LoVo (cell line): ENCODE results near the gene DGKG.
A peak's percentile ranks its signal among the peaks of the same experiment; 100 is the strongest.

ENCODE experiments used
- DNase-seq: peaks from one replicate; pipeline ENCODE4 v3.0.0-alpha.2; 2016; ENCODE audit warnings: low spot score

Gene DGKG

GRCh38 chr3:186241910-186242821 is 119.9 kb downstream of the DGKG start:
- peak; percentile 91 for DNase-seq

DNA sequence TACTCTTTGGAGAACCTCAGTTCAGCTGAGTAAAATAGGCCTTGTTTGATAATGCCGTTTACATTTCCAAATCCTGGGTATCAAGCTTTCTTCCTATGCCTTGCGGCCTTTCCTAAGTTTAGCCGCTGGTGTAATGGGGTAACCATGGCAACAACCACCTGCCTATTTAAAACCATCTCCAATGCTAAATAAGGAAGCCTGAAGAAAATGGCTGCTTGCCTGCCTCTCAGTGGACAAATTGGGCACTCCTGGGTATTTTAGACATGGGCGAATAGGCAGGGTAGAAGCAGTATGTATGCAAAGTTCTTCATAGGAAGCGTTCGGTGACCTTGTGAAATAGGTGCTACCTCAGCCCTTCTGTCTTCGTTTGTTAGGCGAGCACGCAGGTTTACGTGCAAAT is 122.7 kb downstream of the DGKG start:
- DNase-seq: no peak

DNA sequence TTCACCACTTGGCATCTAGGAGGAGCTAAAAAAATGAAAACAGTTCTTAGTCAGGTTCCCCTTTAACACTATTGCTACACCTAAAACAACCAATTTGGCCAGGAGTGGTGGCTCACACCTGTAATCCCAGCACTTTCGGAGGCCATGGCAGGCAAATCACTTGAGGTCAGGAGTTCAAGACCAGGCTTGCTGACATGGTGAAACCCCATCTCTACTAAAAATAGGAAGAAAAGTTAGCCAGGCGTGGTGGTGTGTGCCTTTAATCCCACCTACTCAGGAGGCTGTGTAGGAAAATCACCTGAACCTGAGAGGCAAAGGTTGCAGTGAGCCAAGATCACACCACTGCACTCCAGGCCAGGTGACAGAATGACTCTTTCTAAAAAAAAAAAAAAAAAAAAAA is 124.1 kb downstream of the DGKG start:
- DNase-seq: no peak

GRCh38 chr3:186236357-186237020 is 125.5 kb downstream of the DGKG start:
- DNase-seq: no peak

DNA sequence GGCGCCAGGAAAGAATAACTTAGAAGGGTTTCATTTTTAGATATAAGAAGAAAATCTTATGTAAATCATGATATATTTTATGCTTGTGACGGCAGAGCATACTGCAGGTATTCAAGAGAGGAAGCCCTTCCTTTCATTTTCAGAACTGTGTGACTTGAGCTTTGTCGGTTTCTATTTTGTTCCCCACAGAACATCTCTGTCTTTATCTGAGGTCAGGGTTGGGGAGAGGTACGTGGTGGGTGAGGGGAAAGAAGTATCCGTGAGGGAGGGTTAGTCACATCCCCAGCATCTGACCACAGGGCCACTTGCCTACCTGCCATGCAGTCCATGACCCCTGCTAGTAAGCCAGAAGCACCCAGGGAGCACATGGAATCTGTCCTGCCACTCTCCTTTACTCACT is 126.5 kb downstream of the DGKG start:
- DNase-seq: no peak

DNA sequence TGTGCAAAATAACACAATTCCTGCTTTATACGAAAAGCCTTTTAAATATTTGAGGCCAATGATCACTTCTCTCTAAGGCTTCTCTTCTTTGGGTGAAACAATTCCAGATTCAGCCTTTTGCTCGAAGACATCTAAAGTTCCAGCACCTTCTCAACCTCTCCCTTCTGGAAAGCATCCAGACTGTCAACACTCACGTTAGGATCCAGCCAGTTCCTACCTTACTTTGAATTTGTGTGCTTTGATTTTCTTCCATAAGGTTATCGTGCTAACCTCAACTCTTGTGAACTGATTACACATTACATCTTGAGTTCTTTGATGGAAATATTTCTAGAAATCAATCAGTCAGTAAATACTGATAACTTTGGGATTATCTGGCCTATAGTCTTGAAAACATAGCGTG is 127.9 kb downstream of the DGKG start:
- DNase-seq: no peak

DNA sequence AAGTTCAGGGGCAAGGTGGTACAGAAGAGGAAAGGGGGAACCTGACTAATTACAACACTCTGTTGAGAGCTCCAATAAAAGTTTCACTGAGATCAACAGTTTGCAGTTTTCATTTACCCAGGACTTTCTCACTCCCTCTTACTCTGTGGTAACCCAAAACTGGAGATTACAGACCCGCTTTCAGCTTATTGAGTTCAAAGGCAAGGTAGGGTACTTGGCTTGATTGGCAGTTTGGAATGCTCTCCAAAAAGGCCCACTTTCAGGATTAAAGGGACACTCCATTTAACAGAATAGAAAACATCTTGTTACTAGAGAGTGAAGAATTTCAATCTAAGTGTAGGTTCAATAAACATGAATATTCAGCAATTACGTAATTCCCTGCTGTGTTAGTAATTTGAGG is 135.6 kb downstream of the DGKG start:
- DNase-seq: no peak

GRCh38 chr3:186225603-186226002 is 136.4 kb downstream of the DGKG start:
- DNase-seq: no peak

DNA sequence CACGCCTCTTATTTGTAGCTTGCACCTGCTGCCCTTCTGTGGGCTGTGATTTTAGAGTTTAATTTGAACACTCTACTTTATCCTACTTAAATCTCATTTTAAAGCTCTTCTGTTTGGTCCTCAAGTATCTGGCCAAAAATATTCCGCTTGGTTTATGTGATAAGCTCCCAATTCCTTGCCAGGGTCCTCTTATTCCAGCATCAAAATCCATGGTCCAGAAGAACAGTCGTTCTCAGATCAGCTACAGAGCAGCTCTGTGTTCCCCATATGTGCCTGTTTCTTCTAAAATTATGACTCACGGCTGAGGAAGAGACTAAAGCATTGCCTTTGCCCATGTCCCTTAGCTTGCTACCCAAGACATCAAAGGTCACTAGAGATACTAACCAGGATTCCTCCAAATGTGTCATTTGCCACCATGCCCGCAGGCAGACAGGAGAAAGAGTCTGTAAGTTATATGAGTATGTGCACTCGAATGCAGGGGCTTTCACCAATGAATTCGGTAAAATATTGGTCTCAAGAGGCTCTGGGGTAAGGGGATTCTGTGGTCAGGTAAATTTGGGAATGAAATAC is 137.9 kb downstream of the DGKG start:
- DNase-seq: no peak

- no peak for DNase-seq
These were observed 138.6 kb downstream of the DGKG start for GRCh38 chr3:186223476-186223875.

DNA sequence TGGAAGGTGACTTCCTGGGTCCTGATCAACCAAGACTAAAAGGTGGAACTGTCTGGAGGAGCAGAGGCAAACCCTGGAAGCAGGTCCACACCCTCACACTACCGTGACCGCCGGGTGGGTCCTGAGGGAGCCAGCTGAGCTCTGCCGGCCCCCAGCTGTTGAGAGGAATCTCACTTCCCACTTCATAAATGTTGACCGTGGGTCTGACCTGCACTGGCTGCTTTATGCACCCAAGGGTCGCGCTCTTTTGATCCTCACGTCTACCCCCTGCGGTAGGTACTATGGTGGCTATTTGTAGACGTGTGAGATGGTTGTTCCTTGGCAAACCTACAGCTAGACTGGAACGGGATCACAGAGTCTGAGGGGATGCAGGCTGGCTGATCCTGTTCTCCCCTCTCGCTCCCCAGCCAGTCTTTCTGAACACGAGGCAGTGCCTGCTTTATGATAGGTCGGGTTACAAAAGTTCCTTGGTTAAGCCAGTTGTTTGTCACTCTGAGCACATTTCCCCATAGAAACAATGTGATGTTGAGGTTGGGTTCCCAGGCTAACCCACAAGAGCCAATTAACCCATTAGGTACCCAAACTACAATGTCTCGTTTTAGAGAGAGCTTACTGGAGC is 140.2 kb downstream of the DGKG start:
- DNase-seq: no peak

DNA sequence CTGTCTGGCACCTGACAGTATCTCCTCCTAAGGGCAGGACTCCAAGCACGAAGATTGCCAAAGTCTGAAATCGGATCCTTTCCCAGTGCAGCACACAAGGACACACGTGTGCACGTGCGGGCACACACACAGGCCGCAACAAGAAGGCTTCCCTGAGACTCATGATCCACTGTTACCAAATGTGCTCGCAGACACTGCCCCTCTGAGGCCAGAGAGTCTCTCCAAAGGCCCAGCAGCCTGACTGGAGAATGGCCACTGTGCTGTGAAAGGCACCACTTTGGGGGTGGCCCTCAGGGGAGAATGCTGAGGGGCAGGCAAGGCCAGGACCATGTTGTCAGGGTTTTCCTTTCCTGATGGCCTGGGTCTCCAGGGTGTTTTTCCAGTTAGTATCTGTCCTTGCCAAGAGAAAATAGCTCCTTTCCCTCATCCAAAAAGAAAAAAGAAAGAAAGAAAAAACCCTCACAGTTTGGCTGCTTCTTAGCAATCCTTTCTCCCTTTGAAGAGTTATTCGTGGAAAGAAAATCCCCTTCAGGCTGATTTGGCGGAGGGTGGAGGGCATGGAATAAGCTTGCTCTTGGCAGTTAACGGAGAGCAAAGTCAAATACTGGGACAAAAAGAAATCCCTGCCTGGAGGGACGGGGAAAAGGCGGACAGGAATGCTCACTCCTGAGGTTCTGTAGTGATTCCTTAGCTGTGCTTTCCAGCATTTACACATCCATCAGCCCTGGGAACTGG is 141.0 kb downstream of the DGKG start:
- no peak for DNase-seq

DNA sequence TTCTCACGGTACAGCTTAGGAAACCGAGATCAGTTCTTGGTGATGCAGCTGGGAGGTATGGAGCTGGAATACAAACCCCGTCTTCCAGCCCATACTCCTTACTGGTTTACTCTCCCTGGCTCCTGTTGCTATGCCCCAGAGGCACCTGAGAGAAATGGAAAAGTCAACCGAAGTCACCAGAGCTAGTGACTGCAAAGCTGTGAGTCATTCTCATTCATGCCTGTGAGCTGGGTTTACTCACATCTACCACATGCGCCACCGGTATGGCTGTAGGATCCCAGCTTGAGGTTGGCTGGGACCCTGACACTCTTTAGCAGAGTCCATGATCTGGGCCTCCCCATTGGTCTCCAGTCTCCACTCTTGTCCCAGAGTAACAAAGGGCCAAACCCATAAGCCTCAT is 141.7 kb downstream of the DGKG start:
- no peak for DNase-seq

DNA sequence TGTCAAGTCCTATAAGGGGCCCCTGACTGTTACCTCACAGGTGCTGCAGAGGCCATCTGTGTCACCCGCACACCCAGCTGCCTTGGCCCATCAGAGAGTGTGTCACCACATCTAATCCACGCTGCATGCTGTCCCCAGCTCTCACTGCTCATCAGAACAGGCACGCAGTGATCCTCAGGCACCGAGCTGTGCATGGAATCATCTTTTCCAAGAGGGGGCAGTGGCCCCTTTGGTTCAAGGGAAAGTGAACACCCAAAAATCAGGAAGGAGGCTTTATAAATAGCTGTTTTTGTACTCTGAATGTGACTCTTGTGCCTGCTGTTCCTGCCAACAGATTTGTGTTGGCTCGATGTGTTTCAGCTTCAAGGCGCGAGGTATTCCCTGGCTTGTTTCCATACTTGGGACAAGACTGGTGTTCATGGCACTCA is 142.8 kb downstream of the DGKG start:
- no peak for DNase-seq

- no peak for DNase-seq
These were observed 143.6 kb downstream of the DGKG start for GRCh38 chr3:186218421-186218820.

GRCh38 chr3:186217820-186218164 is 144.2 kb downstream of the DGKG start:
- DNase-seq: peak; percentile 13

DNA sequence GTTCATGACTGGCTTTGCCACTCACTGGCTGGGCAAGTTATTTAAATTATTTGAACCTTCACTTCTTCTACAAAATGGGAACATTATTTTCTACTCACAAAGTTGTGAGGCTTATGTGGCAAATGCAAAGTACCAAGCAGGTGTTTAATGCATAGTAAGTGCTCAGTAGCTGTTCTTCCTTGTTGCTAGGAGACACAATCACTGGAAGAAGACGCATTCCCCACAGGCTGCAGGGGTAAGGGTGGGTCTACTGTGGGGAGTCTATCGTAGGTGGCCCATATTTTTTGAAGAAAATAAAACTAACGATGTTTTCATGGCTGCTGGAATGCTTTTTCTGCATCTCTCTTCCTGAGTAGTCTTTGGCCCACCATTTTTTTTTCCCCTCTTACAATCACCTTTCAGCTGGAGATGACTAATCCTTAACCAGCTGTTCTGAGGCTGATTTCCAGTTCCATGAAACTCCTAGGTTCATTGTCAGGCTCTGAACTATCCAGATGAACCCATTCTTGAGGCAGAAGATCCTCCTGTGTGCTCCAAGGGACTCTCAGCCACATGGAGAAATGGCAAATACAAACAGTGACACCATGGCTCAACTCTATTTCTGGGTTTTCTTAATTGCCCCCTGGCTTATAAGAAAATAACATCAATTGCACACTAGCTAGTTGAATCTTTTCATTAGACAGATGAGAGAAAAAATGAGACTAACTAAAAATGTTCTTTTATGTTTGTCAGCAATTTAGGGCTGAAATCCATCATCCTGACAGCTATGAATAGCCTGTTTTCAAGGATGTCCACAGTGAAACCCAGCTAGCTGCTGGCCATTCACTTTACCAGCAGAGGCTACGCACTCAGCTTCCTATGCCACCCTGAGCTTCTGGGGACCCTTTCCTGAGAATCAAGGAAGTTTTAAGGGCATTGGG is 144.9 kb downstream of the DGKG start:
- no peak for DNase-seq

DNA sequence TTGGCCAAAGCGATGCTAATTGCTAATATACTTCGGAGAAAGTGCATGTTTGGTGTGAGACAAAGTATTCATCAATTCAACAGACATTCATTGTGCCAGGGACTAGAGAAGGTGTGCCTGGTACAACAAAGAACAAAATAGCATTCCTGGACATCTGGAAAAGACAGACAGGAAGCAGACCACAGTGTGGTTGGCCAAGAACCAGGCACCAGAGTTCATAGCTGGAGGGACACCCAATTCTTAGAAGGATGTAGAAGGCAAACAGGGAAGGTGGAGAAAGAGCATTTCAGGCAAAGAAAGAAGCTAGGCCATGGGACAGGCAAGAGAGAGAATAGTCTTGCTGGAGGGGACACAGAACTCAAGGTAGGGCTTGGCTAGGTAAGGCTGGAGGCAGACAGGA is 147.4 kb downstream of the DGKG start:
- no peak for DNase-seq

DNA sequence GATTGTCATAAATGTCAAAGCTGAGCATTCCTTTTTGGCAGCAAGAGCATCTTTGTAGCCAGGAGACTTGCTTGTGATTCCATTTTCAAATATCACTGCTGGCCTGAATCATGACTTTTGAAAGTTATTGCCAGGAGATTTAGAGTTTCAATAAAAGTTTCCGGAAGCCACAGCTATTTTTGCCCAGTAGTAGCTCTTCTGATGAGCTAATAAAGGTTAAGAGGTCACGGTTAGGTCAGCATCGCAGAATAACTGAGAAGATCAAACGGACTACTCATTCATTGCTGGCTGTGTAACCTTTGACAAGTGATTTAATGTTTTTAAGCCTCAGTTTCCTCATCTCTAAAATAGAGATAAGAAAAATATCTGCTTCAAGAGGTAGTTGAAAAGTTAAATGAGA is 148.1 kb downstream of the DGKG start:
- DNase-seq: no peak

DNA sequence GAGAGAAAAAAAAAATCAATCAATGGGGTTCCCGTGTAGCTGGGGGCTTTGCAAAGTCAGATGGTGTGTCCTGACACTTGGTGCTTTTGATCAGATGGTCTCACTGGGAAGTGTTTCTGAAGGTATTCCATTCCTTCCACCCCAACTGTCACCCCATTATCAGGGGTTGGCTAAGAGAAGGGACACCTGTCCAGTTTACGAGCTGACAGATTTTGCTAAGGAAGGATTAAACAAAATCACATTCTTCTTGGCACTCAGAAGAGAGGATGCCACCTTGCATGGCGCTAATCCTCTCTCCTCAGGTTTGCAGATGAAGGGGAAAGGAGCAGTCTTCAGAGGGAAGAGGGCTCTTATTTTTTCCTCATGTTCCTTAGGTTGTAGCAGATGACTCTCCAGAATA is 149.4 kb downstream of the DGKG start:
- DNase-seq: no peak

GRCh38 chr3:186210852-186211500 is 151.1 kb downstream of the DGKG start:
- no peak for DNase-seq
